Activated naive CD4-positive, alpha-beta T cell treated with anti-CD3 and anti-CD28 coated beads, Interleukin-2, amount 50 U/mL, for 16 hours (primary cell): ENCODE data around the gene CCNO.

ENCODE experiments used
- DNase-seq: peaks from one replicate; pipeline ENCODE4 v3.0.0-alpha.2; 2020

The CCNO gene

DNA sequence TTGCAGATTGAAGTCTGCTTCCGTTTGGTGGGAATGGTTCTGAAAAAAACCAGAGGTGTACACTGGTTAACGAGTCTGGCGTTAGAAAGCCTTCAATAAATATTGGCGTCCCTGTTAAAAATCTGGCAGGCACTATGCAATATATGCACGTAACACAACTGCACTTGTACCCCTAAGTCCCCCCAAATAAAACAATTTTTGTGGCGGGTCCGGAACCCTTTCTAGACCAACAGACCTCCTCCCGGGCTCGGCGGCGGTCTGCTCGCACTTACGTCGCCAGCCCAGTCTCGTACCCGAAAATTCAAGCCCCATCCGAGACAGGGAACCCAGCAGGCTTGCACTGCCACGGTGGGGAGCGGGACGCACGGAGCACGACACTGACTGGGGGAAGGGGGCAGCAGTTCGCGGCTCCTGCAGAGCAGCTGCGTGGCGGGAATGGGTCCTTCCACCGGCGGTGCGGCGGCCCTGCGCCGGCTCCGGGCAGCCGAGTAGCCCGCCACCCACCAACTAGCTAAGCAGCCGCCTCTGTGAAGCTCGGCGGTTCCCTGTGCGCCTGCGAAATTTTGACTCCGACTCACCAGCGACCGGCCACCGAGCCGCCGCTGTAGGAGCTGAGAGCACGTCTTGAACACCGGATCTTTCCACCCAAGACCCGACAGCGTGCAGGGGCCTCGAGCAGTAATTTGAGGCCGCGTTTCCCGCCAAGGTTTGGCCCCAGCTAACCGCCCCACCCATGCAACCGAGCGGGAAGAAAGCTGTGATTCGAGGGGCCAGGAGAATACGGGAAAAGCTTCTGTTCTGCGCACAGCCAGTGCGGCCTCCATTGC is 10.2 kb downstream of the CCNO start:
- DNase-seq: peak; percentile 26

DNA sequence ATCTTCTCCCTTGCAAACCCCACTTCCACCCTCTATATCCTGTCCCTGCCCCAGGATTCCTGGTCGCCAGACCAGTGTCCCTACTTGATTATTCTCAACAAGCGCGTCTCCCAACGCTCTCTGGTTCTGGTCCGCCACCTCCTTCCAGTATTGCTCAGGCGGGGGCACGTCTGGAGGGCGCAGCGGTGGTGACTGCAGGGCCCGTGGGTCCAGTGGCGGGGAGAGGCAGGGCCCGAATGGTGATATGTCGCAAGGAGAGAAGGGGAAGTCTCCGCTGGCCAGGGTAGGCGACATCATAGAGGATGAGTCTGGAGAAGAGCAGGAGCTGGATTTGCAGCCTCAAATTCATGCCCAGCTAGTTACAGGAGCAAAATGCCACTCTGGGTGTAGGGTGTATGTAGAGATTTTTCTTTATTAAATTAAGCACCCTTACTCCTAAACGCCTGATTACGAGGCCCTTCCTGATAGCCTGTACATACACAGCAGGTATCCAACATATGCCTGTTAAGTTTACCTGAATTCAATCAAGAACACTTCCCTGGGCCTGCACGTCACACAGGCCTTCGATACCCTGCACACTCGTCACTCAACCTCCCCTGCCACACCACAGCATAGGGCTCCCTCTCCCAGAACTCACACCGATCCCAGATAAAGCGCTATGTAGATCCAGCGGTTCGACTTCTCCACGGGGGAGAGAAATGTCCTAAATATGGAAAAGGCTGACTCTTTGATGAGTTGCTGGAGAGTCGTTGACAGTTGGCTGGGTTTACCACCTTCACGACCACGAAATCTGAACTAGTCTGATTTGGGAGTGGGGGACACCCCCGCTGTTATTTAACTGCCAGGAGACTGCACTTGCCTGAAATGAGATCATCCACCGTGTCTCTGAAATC is 11.1 kb downstream of the CCNO start:
- DNase-seq: no peak

DNA sequence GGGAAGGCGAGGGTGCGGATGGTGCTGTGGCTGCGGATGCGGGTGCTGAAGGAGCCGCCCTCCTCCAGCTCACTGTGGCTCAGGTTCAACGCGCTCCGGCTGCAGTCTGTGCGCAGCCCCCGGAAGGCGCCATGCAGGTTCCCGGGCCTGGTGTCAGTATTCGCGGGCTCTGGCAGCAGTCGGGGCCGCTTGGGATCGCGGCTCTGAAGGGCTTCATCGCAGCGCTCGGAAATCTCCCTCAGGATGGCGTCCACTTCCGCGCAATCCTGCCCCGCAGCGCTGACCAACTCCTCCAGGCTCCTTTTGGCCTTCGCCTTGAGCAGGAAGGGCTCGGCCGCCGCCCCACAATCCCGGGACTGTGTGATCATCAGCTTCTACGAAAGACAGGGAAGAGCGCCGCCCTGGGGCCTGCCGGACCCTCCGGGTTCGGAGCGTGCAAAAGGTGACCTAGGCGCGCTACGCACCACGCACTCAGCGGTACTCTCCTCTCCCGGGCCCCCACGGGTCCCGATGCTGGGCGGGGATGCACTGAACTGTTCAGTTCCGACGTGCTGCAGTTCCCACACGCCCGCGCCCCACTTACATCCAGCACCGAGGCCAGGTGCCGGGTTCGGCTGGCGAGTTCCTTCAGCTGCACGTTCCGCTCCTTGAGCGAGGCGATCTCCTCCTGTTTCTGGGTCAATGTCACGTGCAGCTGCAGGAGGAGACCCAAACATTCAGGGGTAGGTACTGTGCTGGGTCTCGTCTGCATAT is 12.8 kb downstream of the CCNO start:
- peak; percentile 21 for DNase-seq

DNA sequence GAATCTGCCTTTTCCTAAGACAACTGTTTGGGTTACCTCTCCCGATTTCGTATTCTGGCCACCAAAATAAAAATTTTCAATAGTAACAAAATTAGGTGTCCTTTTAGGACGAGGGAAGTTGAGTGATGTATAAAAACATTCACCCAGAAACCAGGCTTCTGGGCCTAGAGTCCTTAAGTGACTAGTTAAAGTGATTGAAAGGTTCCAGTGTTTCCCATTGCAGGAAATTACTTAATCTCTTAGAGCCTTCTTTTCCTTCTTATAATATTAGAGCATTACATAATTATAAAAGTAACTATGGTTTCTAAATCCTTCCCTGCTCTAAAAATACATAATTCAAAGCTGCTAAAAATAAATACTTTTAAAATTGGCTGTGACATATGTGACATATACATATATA is 13.6 kb downstream of the CCNO start:
- no peak for DNase-seq

DNA sequence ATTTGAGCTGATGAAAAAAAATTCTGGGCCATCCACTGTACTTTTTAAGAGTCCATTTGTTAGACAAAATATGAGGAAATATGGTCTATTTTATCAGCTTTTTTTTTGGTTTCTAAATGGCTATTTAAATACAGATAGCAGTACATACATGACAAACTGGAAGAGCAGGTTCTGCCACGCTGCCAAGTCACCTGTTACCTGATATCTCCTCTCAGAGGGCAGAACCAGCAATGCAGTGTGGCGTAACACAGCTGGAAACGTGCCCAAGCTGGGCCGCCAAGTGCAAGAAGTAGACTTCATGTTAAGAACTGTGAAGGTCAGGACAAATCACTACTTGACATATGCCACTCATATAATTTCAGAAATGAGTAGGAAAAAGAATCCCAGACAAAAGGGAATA is 14.4 kb downstream of the CCNO start:
- no peak for DNase-seq

DNA sequence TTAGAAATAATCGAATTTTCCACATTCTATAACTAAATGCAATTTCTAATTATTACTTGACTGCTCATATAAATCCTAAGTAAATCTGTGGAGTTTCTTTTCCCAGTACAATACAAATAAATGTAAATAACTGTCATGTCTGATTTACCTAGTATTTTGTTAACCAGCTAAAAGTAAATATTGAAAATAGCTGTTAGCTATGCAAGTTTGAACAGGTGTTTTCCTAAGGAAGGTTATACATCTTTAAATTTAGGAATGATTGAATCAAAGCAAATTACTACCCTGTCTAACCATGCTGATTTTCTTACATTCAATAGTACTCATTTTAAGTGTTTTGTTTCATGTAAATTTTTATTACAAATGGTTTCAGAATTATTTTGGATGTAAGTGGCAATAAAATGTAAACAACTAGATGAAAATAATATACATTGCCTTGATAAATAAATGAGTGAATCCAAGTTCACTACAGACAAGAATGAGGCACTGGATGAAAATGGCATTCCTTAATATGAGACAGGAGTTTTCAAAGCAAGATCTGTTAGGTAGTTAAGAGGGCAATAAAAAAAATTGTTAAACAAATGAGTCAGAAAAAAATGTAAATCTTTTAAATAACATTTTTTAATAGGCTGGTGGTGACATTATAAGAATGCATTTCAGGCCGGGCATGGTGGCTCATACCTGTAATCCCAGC is 22.1 kb downstream of the CCNO start:
- no peak for DNase-seq

DNA sequence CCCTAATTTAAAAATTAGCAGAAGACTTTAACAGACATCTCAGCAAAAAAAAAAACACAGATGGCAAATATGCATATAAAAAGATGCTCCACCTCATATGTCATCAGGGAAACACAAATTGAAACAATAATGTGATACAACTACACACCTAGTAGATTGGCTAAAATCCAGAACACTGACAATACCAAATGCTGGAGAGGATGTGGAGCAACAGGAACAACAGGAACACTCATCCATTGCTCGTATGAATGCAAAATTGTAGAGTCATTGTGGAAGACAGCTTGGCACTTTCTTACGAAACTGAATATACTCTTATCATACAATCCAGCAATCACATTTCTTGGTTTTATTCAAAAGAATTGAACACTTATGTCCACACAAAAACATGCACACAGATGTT is 28.4 kb downstream of the CCNO start:
- DNase-seq: no peak

DNA sequence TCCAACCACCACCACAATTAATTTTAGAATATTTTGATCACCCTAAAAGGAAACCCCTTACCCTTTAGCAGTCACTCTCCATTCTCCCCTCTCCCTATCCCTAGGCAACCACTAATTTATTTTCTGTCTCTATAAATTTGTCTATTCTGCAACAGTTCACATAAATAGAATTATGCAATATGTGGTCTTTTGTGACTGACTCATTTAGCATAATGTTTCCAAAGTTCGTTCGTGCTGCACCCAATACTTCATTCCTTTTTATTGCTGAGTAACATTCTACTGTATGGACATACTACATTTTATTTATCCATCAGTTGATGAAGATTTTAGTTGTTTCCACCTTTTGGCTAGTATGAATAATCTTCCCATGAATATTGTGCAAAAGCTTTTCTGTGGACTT is 42.2 kb downstream of the CCNO start:
- no peak for DNase-seq

DNA sequence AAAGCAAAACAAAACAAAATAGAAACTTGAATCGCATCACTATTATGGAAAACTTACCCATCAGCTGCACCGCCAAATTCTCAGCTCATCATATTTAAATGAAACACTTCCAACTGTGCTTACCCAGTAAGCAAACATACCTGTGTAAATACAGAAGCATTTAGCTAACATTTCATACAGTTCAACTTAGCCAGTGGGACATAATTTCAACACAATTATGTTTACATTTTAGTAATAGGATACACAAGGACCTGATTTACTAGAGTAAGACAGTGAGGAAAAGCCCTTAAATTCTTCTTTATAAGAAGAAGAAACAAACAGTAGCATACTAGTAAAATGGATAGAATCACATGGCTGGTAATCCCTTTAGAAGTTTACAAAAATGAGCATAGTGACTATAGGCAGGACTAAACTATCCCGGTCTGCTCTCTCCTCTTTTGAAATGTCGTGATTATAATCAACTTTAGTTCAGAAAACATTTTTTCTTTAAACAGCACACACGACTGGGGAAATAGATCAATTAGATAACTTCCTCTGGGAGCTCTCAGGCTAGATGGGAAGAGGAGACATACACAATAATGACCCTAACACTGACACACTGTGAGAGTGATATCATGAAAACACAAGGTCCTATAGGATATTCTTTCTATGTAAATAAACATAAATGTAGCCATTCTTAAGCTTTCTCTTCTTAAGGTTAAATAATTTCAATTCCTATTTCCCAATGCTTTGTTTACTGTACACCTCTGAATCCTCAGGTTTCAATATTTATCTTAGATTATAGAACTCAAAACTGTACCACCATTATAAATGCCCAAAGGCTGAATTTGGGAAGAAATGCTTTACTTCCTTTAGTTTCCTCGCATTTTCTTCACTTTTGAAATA is 44.5 kb downstream of the CCNO start:
- no peak for DNase-seq

DNA sequence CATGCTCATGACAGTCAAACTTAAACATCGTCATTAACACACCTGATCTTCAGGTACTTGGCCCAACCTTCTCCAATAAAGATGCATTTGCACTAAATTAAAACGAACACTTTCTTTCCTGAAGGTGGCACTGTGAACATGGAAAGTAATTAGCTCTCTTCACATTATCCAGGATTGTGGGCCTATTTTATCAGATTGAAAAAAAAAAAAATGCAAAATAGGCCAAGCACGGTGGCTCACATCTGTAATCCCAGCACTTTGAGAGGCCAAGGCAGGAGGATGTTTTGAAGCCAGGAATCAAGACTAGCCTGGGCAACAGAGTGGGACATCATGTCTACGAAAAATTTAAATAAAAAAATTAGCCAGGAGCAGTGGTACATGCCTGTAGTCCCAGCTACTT is 46.0 kb downstream of the CCNO start:
- no peak for DNase-seq
